Stimulated activated CD8-positive, alpha-beta memory T cell treated with anti-CD3 and anti-CD28 coated beads, Interleukin-12 subunit alpha, Interleukin-12 subunit beta, amount 100 ng/mL, for 4 hours (primary cell): ENCODE results near the gene GNB2.
"Not testable (repeated sequence)": the region's sequence is repeated elsewhere in the genome, so short reads cannot be mapped to it uniquely, and the experiment has no call there.

ENCODE experiments used
- DNase-seq: peaks from one replicate; pipeline ENCODE4 v3.0.0-alpha.2; 2020; ENCODE audit warnings: low read depth

The GNB2 gene

DNA sequence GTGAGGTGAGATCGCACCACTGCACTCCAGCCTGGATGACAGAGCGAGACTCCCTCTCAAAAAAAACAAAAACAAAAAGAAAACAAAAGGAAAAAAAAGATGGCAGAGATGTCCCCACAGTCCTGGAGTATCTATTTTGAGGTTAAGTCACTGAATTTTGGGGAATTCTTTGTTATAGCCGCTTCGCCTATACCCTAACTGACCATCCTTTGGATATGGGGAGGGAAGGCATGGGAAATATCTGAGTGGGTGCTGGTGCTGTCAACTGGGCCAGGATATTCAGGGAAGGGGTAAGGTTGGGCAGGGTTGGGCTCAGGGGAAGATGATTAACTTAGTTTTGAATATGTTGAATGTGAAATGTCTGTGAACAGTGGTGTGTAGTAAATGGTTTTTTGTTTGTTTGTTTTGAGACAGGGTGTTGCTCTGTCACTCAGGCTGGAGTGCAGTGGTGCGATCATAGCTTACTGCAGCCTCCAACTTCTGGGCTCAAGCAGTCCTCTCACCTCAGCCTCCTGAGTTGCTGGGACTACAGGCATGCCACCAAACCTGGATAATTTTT lies 8.3 kb upstream of the GNB2 start:
- DNase-seq = no peak

DNA sequence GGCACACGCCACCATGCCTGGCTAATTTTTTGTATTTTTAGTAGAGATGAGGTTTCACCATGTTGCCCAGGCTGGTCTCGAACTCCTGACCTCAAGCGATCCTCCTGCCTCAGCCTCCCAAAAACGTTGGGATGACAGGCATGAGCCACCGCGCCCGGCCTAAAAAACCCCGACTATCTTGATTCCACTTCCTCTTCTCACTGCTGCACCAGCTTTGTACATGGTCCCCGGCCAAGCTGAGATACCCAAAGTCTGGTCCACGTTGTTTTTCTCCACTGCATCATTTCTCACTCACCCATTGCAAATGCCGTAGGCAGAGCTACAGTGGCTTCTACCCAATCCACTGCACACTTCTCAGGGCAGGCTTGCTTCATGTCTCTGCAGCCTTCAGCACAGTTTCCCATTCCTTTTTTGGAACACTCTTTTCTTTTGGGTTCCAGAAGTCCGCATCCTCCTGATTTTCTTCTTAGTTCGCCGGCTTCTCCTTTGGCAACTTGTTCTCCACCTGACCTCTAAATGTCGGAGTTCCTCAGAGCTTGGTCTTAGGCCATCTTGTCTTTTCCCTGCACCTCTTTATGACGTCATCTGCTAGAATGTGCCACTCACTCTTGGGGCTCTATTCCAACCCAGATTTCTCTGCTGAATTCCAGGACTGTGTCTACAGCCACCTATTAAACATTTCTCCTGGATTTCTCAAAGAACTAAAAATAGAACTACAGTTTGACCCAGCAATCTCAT lies 6.0 kb upstream of the GNB2 start:
- DNase-seq = no peak

DNA sequence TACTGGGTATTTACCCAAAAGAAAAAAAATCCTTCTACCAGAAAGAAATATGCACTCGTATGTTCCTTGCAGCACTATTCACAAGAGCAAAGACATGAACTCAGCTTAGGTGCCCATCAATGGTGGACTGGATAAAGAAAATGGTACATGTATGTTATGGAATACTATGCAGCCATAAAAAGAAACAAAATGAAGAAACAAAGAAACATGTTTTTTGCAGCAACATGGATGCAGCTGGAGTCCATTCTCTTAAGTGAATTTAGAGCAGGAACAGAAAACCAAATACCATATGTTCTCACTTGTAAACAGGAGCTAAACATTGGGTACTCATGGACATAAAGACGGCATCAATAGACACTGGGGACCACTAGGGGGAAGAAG lies 5.5 kb upstream of the GNB2 start:
- DNase-seq = no peak

GRCh38 chr7:100669106-100669505 lies 4.4 kb upstream of the GNB2 start:
- DNase-seq = not testable (repeated sequence)

- DNase-seq = no peak
Observed at GRCh38 chr7:100670074-100670473, 3.5 kb upstream of the GNB2 start.

GRCh38 chr7:100671353-100672327 lies 1.9 kb upstream of the GNB2 start:
- DNase-seq = no peak

DNA sequence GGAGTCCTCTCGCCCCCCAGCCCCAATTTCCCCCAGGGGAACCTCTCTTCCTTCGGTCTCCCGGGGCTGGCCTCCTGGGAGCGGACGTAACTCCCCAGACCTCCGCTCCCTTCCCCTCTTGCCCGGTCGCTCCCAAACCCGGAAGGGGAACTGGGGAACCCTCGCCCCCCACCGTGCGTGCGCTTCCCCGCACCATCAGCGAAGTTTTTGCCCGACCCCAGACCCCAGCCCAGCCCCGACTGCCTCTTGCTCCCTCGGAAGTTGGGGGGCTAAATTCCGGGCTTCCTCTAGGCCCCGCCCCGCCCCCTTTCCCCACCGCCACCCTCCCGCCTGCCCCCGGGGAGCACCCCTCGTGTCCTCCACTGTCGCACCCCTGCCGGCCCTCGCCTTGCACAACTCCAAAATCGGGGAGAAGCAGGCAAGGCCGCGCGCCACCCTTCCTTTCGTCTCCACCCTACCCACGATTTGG lies 436 bp downstream of the GNB2 start:
- DNase-seq = no peak

- no peak for DNase-seq
Observed at GRCh38 chr7:100674411-100675104, 1.0 kb downstream of the GNB2 start.

DNA sequence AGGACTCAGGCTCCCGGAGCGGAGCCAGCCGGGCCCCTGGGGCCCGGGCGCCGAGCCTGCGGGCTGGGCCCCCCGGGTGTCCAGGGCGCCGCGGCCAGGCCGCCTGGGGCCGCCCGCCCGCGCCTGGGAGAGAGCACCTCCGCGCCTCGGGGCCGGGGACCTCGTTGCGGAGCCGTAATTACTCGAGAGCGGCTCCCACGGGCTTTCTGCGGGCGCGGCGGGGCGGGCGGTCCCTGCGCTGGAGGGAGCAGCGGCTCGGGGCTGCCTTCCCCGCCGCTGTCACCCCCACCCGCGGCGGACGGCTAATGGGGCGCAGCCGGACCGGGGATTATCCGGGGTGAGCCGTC lies 1.5 kb downstream of the GNB2 start:
- DNase-seq = no peak

GRCh38 chr7:100675581-100676350 lies 2.2 kb downstream of the GNB2 start:
- peak; percentile 73 for DNase-seq

DNA sequence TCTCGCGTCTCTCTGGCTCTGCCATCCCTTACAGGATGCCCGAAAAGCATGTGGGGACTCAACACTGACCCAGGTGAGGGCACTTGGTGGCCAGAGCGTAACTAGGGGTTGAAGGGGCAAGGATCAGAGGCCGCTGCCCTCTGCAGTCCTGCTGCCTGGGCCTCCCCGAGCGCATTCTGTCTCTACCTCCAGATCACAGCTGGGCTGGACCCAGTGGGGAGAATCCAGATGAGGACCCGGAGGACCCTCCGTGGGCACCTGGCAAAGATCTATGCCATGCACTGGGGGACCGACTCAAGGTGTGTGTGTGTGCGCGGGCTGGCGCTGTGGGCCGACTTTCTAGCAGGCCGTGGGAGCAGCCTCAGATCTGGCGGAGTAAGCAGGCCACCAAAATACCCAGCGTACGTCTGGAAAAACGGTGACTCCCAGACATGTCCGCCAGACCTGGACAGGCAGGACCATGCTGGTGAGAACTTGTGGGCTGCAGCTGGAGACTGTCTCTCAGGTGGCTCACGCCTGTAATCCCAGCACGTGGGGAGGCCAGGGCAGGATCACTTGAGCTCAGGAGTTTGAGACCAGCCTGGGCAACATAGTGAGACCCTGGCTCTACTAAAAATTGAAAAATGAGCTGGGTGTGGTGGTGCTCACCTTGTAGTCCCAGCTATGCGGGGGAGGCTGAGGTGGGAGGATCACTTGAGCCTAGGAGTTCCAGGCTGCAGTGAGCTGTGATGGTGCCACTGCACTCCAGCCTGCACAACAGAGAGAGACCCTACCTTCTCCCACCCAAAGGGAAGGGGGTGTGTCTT lies 3.2 kb downstream of the GNB2 start:
- DNase-seq = no peak

GRCh38 chr7:100677308-100678267 lies 4.0 kb downstream of the GNB2 start:
- no peak for DNase-seq

- DNase-seq = no peak
Observed at GRCh38 chr7:100678291-100678984, 4.9 kb downstream of the GNB2 start.

GRCh38 chr7:100679129-100679926 lies 5.8 kb downstream of the GNB2 start:
- no peak for DNase-seq

DNA sequence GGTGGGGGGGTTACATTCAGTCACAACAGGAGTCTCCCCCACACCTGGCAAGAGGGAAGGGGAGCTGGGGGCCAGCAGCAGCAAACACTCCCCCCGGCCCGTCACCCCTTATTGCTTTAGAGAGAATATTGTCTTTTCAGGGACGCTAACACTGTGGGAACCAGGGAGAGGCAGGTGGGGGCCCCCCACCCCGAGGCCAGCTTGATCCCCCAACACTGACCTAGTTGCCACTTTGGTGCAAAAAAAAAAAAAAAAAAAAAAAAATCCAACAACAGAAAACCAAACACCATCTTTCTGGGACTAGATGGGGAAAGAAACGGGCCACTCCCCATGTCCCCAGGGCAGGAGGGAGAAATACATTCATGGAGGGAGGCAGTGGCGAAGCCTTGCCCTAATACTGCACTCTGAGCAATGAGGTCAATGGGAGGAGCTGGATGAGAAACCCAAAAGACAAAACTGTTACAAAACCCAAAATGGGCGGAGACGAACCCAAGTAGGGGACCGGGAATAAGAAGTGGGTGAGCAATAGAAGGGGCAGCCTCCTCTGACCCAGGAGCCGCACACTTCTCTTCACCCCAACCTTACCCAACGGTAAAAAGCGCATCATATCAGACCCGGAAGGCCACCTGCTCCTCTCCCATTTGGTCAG lies 6.5 kb downstream of the GNB2 start:
- DNase-seq = no peak

- DNase-seq = no peak
Observed at GRCh38 chr7:100680576-100681271, 7.2 kb downstream of the GNB2 start.
